ENCODE measurements around the gene KCNJ14. TPM values are rescaled to one million over a fixed set of nuclear protein-coding genes. Genes with fewer than 3 reads are reported as not detected.
A peak's percentile ranks its signal among the peaks of the same experiment; 100 is the strongest.

The KCNJ14 gene
- total RNA-seq: 0.27 TPM
- long read RNA-seq, partial matches to known transcripts: 0 of 1 reads
- long read RNA-seq, other reads (novel, unspliced or antisense): 0 of 1 reads

GRCh38 chr19:48455171-48455907 lies at the start of gene KCNJ14:
Gene KCNJ14 (plus strand): TSS chr19:48455574. CDS start chr19:48461725, 6,151 bp downstream.
- Histone ChIP-seq H3K9me3 (replicated peaks) (no peaks in the 10 kb centered on the region), H3K27ac (replicated peaks) (no peak within 1 kb of the TSS), H3K4me1 (no peaks in the 10 kb centered on the region), H3K27me3 (ENCODE audit: low read depth) (no peaks in the 10 kb centered on the region), H3K36me3 (peaks cover 55% of the 10 kb centered on the region), H3K4me3 (no peak within 1 kb of the TSS)
- intact Hi-C loops (cut with micrococcal nuclease): no loop called here
- no peak for DNase-seq
- no peak for TF ChIP-seq CTCF (IDR thresholded peaks at IDR 0.05; ENCODE audit: borderline replicate concordance)

- Histone ChIP-seq H3K9me3 (replicated peaks) (no peaks in the 10 kb centered on the region), H3K27me3 (ENCODE audit: low read depth) (peaks cover 33% of the 10 kb centered on the region), H3K27ac (replicated peaks) (no peak overlapping the region), H3K36me3 (no peaks in the 10 kb centered on the region), H3K4me3 (no peak overlapping the region), H3K4me1 (no peaks in the 10 kb centered on the region)
- intact Hi-C loops (cut with micrococcal nuclease): no loop called here
- DNase-seq: no peak
- TF ChIP-seq CTCF (IDR thresholded peaks at IDR 0.05; ENCODE audit: borderline replicate concordance): no peak
Measured at GRCh38 chr19:48405850-48406249, 49.5 kb upstream of the KCNJ14 start.

- peaks cover 23% of the 10 kb centered on the region for H3K4me1 ChIP-seq
- no peak for TF ChIP-seq CTCF (IDR thresholded peaks at IDR 0.05; ENCODE audit: borderline replicate concordance)
- no peaks in the 10 kb centered on the region for H3K36me3 ChIP-seq
- DNase-seq: no peak
- peaks cover 26% of the 10 kb centered on the region for H3K27me3 ChIP-seq (ENCODE audit: low read depth)
- intact Hi-C loops (cut with micrococcal nuclease): no loop called here
- no peak overlapping the region for H3K27ac ChIP-seq (replicated peaks)
- H3K4me3 ChIP-seq: peak overlapping the region; percentile 55
- H3K9me3 ChIP-seq (replicated peaks): no peaks in the 10 kb centered on the region
Measured at GRCh38 chr19:48413879-48414587, 41.3 kb upstream of the KCNJ14 start.

- TF ChIP-seq CTCF (IDR thresholded peaks at IDR 0.05; ENCODE audit: borderline replicate concordance): no peak
Measured at GRCh38 chr19:48415395-48415794, 40.0 kb upstream of the KCNJ14 start.

GRCh38 chr19:48415806-48416221 lies 39.6 kb upstream of the KCNJ14 start:
- Histone ChIP-seq H3K4me3 (peak overlapping the region; percentile 49), H3K27me3 (ENCODE audit: low read depth) (peaks cover 17% of the 10 kb centered on the region)
- no peak for DNase-seq

More at GRCh38 chr19:48415395-48415794, 40.0 kb upstream of the KCNJ14 start:
- Histone ChIP-seq H3K4me3 (peak overlapping the region; percentile 55), H3K27ac (replicated peaks) (no peak overlapping the region), H3K27me3 (ENCODE audit: low read depth) (peaks cover 17% of the 10 kb centered on the region), H3K36me3 (no peaks in the 10 kb centered on the region), H3K9me3 (replicated peaks) (no peaks in the 10 kb centered on the region), H3K4me1 (peaks cover 23% of the 10 kb centered on the region)
- DNase-seq: peak; percentile 81
- intact Hi-C loops (cut with micrococcal nuclease): no loop called here

More at GRCh38 chr19:48415806-48416221, 39.6 kb upstream of the KCNJ14 start:
- no peak overlapping the region for H3K27ac ChIP-seq (replicated peaks)
- intact Hi-C loops (cut with micrococcal nuclease): no loop called here
- no peaks in the 10 kb centered on the region for H3K36me3 ChIP-seq
- H3K4me1 ChIP-seq: peaks cover 23% of the 10 kb centered on the region
- no peak for TF ChIP-seq CTCF (IDR thresholded peaks at IDR 0.05; ENCODE audit: borderline replicate concordance)
- H3K9me3 ChIP-seq (replicated peaks): no peaks in the 10 kb centered on the region
